Fibroblast of villous mesenchyme (primary cell): ENCODE results near the gene F5. TPM values are rescaled to one million over a fixed set of nuclear protein-coding genes. Genes with fewer than 3 reads are reported as not detected.
"Not testable (repeated sequence)": the region's sequence is repeated elsewhere in the genome, so short reads cannot be mapped to it uniquely, and the experiment has no call there.

ENCODE experiments used
- DNase-seq: peaks from one replicate; pipeline ENCODE4 v3.0.0-alpha.2; 2010; ENCODE audit warnings: low read depth
- H3K4me3 ChIP-seq: 2 replicates; pipeline ENCODE4 v1.5.1; 2011; ENCODE audit warnings: low read depth, mild to moderate bottlenecking, low read length
- CTCF ChIP-seq: IDR thresholded peaks from 2 replicates; pipeline ENCODE4 v1.5.1; 2012; ENCODE audit warnings: low read depth, mild to moderate bottlenecking, low read length; ENCODE audit not compliant: insufficient read depth
- total RNA-seq: library from RNA; depleted of rRNA; stranded (reverse); fragments of >200 nt; gene quantifications from 2 replicates; pipeline ENCODE4 v1.2.3, GENCODE V29; 2012

F5 gene
- total RNA-seq, 1 donor: not detected

DNA sequence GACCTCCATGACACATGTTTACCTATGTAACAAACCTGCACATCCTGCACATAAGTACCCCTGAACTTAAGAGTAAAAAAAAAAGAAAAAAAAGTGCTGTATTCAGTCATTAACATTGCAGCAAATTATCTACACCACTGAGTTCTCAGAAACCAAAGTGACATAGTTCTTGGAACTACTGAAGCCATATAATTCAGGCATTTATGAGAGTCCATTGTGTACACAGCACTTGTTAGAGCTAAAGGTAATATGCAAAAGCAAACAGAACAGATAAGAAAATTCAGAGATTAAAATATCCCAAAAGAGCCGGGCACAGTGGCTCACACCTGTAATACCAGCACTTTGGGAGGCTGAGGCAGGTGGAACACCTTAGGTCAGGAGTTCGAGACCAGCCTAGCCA, 38.0 kb downstream of the F5 start:
- no peak for TF ChIP-seq CTCF
- no peak for DNase-seq
- H3K4me3 ChIP-seq: no peak overlapping the region

DNA sequence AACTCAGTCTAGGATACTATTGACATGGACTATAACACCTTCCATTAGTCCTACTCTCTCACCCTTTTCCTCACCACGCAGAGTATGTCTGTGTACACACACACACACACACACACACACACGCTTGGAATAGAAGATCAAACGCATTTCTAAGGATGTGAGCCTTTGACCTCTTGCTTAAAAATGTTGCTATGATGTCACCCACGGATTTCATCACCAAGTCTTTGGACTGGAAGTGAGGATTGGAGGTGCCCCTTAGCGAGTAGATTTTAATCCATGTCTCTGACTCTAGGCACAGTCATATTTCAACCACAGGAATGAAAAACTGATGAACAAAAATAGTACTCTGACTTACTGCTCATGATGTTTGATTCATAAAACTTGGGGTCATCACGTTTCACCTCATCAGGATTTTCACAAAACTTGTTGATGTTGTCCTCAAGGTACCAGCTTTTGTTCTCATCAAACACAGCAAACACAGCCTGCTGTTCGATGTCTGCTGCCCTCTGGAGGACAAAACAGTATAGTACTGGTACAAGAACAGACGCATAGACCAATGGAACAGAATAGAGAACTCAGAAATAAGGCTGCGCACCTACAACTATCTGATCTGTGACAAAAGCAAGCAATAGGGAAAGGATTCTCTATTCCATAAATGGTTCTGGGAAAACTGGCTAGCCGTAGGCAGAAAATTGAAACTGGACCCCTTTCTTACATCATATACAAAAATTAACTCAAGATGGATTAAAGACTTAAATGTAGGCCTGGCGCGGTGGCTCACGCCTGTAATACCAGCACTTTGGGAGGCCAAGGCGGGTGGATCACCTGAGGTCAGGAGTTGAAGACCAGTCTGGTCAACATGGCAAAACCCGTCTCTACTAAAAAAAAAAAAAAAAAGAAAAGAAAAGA, 39.9 kb downstream of the F5 start:
- peak; percentile 86 for TF ChIP-seq CTCF
- peak; percentile 81 for DNase-seq
- no peak overlapping the region for H3K4me3 ChIP-seq

DNA sequence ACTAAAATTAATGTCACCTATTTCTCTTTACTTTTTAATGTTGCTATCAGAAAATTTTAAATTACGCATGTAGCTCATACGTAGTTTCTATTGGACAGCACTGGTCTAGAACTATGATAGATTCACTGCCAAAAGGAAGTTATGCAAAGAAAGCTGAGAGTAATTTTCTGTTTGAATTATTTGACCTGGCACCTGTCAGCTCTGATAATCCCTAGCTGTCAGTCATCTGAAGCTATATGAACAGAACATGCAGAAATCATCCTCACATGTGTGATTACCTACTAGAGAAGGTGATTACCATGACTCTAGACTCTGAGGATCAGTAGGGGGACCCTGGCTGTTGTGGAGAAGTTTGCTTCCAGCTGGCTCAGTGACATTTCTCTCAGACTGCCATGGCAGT, 40.8 kb downstream of the F5 start:
- no peak overlapping the region for H3K4me3 ChIP-seq
- DNase-seq: no peak
- no peak for TF ChIP-seq CTCF

- TF ChIP-seq CTCF: no peak
- H3K4me3 ChIP-seq: no peak overlapping the region
- peak; percentile 75 for DNase-seq
Observed at GRCh38 chr1:169538998-169539871, 47.0 kb downstream of the F5 start.

DNA sequence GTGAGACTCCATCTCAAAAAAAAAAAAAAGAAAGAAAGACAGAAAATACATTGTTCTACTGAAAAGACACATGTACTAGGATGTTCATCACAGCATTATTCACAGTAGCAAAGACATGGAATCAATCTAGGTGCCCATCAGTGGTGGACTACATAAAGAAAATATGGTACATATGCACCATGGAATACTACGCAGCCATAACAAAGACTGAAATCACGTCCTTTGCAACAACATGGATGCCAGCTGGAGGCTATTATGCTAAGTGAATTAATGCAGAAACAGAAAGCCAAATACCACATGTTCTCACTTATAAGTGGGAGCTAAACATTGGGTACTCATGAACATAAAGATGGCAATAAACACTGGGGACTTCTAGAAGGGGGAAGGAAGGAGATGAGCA, 51.6 kb downstream of the F5 start:
- TF ChIP-seq CTCF: no peak
- DNase-seq: no peak
- H3K4me3 ChIP-seq: no peak overlapping the region

DNA sequence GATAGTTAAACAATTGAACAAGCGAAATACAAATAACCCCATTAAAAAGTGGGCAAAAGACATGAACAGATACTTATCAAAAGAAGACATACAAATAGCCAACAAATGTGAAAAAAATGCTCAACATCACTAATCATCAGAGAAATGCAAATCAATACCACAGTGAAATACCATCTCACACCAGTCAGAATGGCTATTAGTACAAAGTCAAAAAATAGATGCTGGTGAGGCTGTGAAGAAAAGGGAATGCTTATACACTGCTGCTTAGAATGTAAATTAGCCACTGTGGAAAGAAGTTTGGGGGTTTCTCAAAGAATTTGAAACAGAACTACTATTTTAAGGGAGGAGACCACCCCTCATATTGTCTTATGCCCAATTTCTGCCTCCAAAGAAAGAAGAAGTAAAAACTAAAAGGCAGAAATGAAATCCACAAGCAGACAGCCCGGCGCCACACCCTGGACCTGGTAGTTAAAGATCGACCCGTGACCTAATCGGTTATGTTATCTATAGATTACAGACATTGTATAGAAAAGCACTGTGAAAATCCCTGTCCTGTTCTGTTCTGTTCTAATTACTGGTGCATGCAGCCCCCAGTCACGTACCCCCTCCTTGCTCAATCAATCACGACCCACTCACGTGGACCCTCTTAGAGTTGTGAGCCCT, 52.6 kb downstream of the F5 start:
- H3K4me3 ChIP-seq, DNase-seq: not testable (repeated sequence)

GRCh38 chr1:169530448-169530847, 55.8 kb downstream of the F5 start:
- H3K4me3 ChIP-seq: no peak overlapping the region
- no peak for DNase-seq
- TF ChIP-seq CTCF: no peak
